ENCODE data around the gene SLC7A7. TPM values are rescaled to one million over a fixed set of nuclear protein-coding genes. Genes with fewer than 3 reads are reported as not detected.

The SLC7A7 gene
- total and polyA plus RNA-seq, 2 of the 13 experiments (the other 11 are each of a cell fraction or from before 2014, with no cell fraction given), result 0.13 to 0.63 TPM

GRCh38 chr14:22752422-22752821 lies 62.8 kb downstream of the SLC7A7 start (continued):
- TF ChIP-seq PTBP1 (IDR thresholded peaks at IDR 0.05; ENCODE audit: low read depth, low read length, poor library complexity, severe bottlenecking) (no peak), SP4 (CRISPR knock-in tag; IDR thresholded peaks at IDR 0.05) (no peak), ZNF674 (CRISPR knock-in tag; IDR thresholded peaks at IDR 0.05; ENCODE audit: low read depth) (no peak), ZBTB37 (CRISPR knock-in tag; IDR thresholded peaks at IDR 0.05) (no peak), TBP (CRISPR knock-in tag; IDR thresholded peaks at IDR 0.05) (no peak), ZFP36 (IDR thresholded peaks at IDR 0.05; ENCODE audit: borderline replicate concordance, low read depth, low read length, partially characterized antibody) (no peak), CBFB (CRISPR knock-in tag; IDR thresholded peaks at IDR 0.05) (no peak), RCOR2 (CRISPR knock-in tag; IDR thresholded peaks at IDR 0.05) (0 out of 2 replicates have a peak, but pooled peaks have one; percentile 20), SNAPC4 (CRISPR knock-in tag; IDR thresholded peaks at IDR 0.05) (no peak), SRF (IDR thresholded peaks at IDR 0.05; ENCODE audit: low read depth, low read length) (no peak), SOX6 (IDR thresholded peaks at IDR 0.05) (no peak), SOX6 (CRISPR knock-in tag; IDR thresholded peaks at IDR 0.05) (peak; percentile 16; the same call in 1 of the 2 replicates), EHMT2 (IDR thresholded peaks at IDR 0.05; ENCODE audit: borderline replicate concordance, low read depth, low read length) (no peak)
- TF ChIP-seq, protein P1, sequence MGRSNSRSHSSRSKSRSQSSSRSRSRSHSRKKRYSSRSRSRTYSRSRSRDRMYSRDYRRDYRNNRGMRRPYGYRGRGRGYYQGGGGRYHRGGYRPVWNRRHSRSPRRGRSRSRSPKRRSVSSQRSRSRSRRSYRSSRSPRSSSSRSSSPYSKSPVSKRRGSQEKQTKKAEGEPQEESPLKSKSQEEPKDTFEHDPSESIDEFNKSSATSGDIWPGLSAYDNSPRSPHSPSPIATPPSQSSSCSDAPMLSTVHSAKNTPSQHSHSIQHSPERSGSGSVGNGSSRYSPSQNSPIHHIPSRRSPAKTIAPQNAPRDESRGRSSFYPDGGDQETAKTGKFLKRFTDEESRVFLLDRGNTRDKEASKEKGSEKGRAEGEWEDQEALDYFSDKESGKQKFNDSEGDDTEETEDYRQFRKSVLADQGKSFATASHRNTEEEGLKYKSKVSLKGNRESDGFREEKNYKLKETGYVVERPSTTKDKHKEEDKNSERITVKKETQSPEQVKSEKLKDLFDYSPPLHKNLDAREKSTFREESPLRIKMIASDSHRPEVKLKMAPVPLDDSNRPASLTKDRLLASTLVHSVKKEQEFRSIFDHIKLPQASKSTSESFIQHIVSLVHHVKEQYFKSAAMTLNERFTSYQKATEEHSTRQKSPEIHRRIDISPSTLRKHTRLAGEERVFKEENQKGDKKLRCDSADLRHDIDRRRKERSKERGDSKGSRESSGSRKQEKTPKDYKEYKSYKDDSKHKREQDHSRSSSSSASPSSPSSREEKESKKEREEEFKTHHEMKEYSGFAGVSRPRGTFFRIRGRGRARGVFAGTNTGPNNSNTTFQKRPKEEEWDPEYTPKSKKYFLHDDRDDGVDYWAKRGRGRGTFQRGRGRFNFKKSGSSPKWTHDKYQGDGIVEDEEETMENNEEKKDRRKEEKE (IDR thresholded peaks at IDR 0.05), result no peak
- TF ChIP-seq, protein P2, sequence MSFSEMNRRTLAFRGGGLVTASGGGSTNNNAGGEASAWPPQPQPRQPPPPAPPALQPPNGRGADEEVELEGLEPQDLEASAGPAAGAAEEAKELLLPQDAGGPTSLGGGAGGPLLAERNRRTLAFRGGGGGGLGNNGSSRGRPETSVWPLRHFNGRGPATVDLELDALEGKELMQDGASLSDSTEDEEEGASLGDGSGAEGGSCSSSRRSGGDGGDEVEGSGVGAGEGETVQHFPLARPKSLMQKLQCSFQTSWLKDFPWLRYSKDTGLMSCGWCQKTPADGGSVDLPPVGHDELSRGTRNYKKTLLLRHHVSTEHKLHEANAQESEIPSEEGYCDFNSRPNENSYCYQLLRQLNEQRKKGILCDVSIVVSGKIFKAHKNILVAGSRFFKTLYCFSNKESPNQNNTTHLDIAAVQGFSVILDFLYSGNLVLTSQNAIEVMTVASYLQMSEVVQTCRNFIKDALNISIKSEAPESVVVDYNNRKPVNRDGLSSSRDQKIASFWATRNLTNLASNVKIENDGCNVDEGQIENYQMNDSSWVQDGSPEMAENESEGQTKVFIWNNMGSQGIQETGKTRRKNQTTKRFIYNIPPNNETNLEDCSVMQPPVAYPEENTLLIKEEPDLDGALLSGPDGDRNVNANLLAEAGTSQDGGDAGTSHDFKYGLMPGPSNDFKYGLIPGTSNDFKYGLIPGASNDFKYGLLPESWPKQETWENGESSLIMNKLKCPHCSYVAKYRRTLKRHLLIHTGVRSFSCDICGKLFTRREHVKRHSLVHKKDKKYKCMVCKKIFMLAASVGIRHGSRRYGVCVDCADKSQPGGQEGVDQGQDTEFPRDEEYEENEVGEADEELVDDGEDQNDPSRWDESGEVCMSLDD (CRISPR knock-in tag; IDR thresholded peaks at IDR 0.05; ENCODE audit: borderline replicate concordance), result no peak
- TF ChIP-seq, protein P3, sequence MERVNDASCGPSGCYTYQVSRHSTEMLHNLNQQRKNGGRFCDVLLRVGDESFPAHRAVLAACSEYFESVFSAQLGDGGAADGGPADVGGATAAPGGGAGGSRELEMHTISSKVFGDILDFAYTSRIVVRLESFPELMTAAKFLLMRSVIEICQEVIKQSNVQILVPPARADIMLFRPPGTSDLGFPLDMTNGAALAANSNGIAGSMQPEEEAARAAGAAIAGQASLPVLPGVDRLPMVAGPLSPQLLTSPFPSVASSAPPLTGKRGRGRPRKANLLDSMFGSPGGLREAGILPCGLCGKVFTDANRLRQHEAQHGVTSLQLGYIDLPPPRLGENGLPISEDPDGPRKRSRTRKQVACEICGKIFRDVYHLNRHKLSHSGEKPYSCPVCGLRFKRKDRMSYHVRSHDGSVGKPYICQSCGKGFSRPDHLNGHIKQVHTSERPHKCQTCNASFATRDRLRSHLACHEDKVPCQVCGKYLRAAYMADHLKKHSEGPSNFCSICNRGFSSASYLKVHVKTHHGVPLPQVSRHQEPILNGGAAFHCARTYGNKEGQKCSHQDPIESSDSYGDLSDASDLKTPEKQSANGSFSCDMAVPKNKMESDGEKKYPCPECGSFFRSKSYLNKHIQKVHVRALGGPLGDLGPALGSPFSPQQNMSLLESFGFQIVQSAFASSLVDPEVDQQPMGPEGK (CRISPR knock-in tag; IDR thresholded peaks at IDR 0.05), result no peak

Data from HepG2 (cell line).